Esophagus squamous epithelium (tissue), 4 donors: ENCODE data around the gene BAG3.
A peak's percentile ranks its signal among the peaks of the same experiment; 100 is the strongest.

ENCODE experiments used
- CTCF ChIP-seq, 6 experiments: fragments of 450-650 bp in 4 of 6; fragments of 200-600 bp in 2 of 6; sonication (generic) in 2 of 6; IDR thresholded peaks; one replicate each; pipeline ENCODE4 v1.5.1; 2016 to 2019; ENCODE audit warnings: antibody characterized with exemption in 6 of 6, mild to moderate bottlenecking in 4 of 6, moderate library complexity in 4 of 6
- POLR2A ChIP-seq, 4 donors: fragments of 450-650 bp; IDR thresholded peaks; one replicate each; pipeline ENCODE4 v1.6.1; 2017; ENCODE audit warnings: antibody characterized with exemption in 4 of 4, mild to moderate bottlenecking in 4 of 4, moderate library complexity in 3 of 4

- TF ChIP-seq CTCF (IDR thresholded peaks at IDR 0.05) (no peak), POLR2A (IDR thresholded peaks at IDR 0.05) (peak in 1 of 4 donors; percentile 19)
Measured at GRCh38 chr10:119658274-119658673, 7.1 kb downstream of the BAG3 start.
